NCI-H748 (cell line): ENCODE measurements around the gene KANK4.

ENCODE experiments used
- DNase-seq: peaks from one replicate; lab custom pipeline; 2025; ENCODE audit not compliant: unreplicated experiment; lab: John Stamatoyannopoulos, UW

KANK4 gene

DNA sequence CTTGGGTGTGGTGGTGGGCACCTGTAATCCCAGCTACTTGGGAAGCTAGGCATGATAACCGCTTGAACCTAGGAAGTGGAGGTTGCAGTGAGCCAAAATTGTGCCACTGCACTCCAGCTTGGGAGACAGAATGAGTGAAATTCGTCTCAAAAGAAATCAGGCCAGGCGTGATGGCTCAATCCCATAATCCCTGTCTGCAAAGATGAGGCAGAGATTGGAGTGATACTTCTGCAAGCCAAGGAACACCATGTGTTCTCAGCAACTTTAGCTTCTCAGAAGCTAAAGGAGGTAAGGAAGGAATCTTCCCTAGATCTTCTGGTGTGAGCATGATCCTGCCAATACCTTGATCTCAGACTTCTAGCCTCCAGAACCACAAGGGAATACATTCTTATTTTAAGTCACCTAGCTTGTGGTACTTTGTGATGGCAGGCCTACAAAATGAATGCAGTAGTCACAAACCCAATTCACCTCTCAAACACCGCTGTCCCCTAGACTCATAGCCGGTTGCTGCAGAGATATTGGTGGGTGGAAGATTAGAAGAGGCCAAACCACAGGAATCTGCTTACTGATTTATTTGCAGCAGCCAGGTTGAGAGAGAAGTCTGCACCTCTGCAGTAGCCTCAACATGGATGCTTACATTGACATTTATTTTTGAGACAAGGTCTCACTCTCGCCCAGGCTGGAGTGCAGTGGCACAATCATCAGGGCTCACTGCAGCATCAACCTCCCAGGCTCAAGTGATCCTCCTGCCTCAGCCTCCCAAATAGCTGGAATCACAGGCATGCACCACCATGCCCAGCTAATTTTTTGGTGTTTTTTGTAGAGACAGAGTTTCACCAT lies 105.9 kb downstream of the KANK4 start:
- DNase-seq, result no peak

- DNase-seq, result no peak
These were observed 106.8 kb downstream of the KANK4 start for GRCh38 chr1:62212411-62212810.

- DNase-seq, result peak; percentile 11
These were observed 108.3 kb downstream of the KANK4 start for GRCh38 chr1:62210960-62211359.

- DNase-seq, result no peak
These were observed 109.2 kb downstream of the KANK4 start for GRCh38 chr1:62209931-62210595.

GRCh38 chr1:62208970-62209369 lies 110.3 kb downstream of the KANK4 start:
- no peak for DNase-seq

DNA sequence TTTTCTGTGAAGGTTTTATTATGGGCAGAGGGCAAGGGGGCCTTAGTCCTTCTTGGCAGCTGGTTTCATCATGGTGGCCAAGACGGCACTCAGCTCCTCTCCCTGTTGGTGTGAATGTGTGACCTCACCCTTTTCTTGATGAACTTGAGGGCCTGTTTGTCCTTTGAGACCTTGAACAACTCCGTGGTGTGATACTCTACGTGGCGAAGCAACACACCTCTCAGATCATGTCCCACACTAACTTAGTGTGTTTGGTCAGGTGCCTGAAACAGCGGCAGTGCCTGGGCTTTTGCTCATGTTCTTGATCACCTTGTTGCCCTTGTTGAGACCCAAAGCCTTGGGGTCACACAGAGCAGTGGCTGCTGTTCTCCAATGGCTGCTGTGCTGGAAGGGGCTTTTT lies 111.1 kb downstream of the KANK4 start:
- DNase-seq, result no peak

DNA sequence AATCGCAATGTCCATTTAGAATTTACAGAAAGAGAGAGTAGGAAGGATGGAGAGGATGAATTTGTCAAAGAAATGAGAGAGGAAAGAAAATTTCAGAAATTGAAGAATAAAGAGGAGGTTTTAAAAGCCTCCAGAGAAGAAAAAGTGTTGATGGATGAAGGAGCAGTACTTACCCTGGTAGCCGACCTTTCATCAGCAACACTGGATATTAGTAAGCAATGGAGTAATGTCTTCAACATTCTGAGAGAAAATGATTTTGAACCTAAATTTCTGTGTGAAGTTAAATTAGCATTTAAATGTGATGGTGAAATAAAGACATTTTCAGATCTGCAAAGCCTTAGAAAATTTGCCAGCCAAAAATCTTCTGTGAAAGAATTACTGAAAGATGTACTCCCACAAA lies 112.0 kb downstream of the KANK4 start:
- DNase-seq, result no peak

GRCh38 chr1:62198781-62199125 lies 120.5 kb downstream of the KANK4 start:
- no peak for DNase-seq

- no peak for DNase-seq
These were observed 121.0 kb downstream of the KANK4 start for GRCh38 chr1:62198069-62198780.

GRCh38 chr1:62196086-62196690 lies 123.0 kb downstream of the KANK4 start:
- no peak for DNase-seq

DNA sequence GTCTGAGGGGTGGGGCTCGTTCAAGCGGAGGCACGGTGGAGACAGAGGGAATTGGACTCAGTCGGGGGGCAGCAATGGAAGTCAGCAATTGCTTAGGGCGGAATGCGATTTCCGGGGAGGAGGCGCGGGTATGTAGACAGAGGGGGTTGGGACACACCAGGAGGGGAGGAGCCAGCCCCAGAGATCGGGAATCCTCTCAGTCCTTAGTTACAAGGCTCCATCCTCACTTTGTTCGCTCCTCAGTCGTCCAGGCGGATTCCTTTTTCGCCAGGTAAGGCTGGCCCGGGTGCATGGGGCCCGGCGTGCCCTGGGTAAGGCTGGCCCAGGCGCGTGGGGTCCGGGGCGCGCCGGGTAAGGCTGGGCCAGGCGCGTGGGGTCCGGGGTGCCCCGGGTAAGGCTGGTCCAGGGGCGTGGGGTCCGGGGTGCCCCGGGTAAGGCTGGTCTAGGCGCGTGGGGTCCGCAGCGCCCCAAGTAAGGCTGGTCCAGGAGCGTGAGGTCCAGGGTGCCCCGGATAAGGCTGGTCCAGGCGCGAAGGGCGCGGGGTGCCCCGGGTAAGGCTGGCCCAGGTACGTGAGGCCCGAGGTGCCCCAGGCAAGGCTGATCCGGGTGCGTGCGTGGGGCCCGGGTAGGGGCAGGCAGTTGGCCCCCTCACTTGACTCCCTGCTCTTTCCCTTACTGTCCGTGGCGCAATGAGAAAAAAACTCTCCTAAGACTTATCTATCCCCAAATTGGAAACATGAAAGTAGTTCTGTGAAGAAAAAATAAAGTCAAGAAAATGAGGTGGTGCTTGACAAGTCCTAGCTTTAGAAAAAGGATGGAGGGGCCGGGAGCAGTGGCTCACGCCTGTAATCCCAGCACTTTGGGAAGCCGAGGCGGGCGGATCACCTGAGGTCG lies 124.3 kb downstream of the KANK4 start, which contains the start of gene L1TD1:
L1TD1 (plus strand) TSS at position 199 of the 894 bp plus-strand sequence. CDS start 11,780 bp downstream, outside the sequence.
- DNase-seq, result no peak

DNA sequence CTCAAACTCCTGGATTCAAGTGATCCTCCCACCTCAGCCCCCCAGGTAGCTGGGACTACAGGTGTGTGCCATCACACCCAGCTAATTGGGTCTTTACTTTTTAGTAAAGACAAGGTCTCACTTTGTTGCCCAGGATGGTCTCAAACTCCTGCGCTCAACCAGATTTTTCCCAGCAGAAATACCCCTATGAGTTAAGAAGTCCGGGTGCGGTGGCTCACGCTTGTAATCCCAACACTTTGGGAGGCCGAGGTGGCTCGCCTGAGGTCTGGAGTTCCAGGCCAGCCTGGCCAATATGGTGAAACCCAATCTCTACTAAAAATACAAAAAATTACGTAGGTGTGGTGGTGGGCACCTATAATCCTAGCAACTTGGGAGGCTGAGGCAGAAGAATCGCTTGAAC lies 131.1 kb downstream of the KANK4 start:
- no peak for DNase-seq

DNA sequence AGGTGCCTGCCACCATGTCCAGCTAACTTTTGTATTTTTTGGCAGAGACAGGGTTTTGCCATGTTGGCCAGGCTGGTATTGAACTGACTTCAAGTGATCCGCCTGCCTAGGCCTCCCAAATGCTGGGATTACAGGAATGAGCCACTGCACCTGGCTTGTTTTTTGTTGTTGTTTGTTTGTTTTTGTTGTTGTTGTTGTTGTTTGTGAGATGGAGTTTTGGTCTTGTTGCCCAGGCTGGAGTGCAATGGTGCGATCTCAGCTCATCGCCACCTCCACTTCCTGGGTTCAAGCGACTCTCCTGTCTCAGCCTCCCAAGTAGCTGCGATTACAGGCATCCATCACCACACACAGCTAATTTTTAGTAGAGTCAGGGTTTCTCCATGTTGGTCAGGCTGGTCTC lies 131.7 kb downstream of the KANK4 start:
- no peak for DNase-seq
